CD4-positive, alpha-beta T cell (primary cell): ENCODE measurements around the gene ALPK3. TPM values are rescaled to one million over a fixed set of nuclear protein-coding genes. Genes with fewer than 3 reads are reported as not detected.

Source experiments
- ATAC-seq: fragments of 200-7000 bp; cut with Tn5 transposase; one replicate; pipeline ENCODE4 v1.10.0; 2022; ENCODE audit warnings: mild to moderate bottlenecking; ENCODE audit not compliant: poor library complexity
- CTCF ChIA-PET: fragments of 350-600 bp; sonication (Branson Sonifier 250); formaldehyde crosslinking; loops from one replicate; lab custom pipeline; 2021; ENCODE audit warnings: antibody characterized with exemption, inconsistent platforms; lab: Charles Lee
- POLR2A ChIA-PET: fragments of 350-600 bp; sonication (Branson Sonifier 250); formaldehyde crosslinking; loops from one replicate; lab custom pipeline; 2021; ENCODE audit warnings: antibody characterized with exemption, inconsistent platforms; lab: Charles Lee
- DNase-seq, 14 experiments: peaks; one replicate each; pipeline ENCODE4 v3.0.0-alpha.2; 2013 to 2020; ENCODE audit warnings: mixed read lengths in 2 of 14
- H3K27ac ChIP-seq, 2 donors: one replicate each; pipeline versions ENCODE4 v1.5.1 to v1.7.0; 2013; ENCODE audit warnings: low read length in 2 of 2, low read depth in 1 of 2, mild to moderate bottlenecking in 1 of 2
- H3K27me3 ChIP-seq, 2 experiments: 1 replicate in 1 of 2; 2 replicates in 1 of 2; pipeline versions ENCODE4 v1.6.1 to v1.7.0; 2013; ENCODE audit warnings: low read length in 2 of 2, control low read depth in 1 of 2, mild to moderate bottlenecking in 1 of 2, moderate library complexity in 1 of 2; ENCODE audit not compliant: insufficient read depth in 2 of 2, control insufficient read depth in 1 of 2
- H3K36me3 ChIP-seq: one replicate; pipeline ENCODE4 v1.6.1; 2013; ENCODE audit warnings: low read length, control low read depth; ENCODE audit not compliant: insufficient read depth
- H3K4me1 ChIP-seq: one replicate; pipeline ENCODE4 v1.6.1; 2013; ENCODE audit warnings: low read length, control low read depth; ENCODE audit not compliant: insufficient read depth
- H3K4me3 ChIP-seq: one replicate; pipeline ENCODE4 v1.5.1; 2013; ENCODE audit warnings: mild to moderate bottlenecking, low read length, moderate library complexity
- H3K9me3 ChIP-seq, 2 experiments: 1 replicate in 1 of 2; 2 replicates in 1 of 2; pipeline versions ENCODE4 v1.6.1 to v1.7.0; 2013; ENCODE audit warnings: low read length in 2 of 2, mild to moderate bottlenecking in 2 of 2, control low read depth in 1 of 2, moderate library complexity in 1 of 2; ENCODE audit not compliant: control insufficient read depth in 1 of 2, insufficient read depth in 1 of 2
- H3K27ac Mint-ChIP-seq: one replicate; pipeline ENCODE4 v1.8.0; 2020; ENCODE audit warnings: mixed read lengths
- H3K27me3 Mint-ChIP-seq: one replicate; pipeline ENCODE4 v1.8.0; 2021; ENCODE audit warnings: mixed read lengths
- H3K36me3 Mint-ChIP-seq: one replicate; pipeline ENCODE4 v1.8.0; 2021; ENCODE audit warnings: low read depth, mixed read lengths
- H3K4me1 Mint-ChIP-seq: one replicate; pipeline ENCODE4 v1.8.0; 2021; ENCODE audit warnings: low read depth, mixed read lengths
- H3K4me3 Mint-ChIP-seq: one replicate; pipeline ENCODE4 v1.8.0; 2020; ENCODE audit warnings: mild to moderate bottlenecking, mixed read lengths
- H3K9me3 Mint-ChIP-seq: one replicate; pipeline ENCODE4 v1.8.0; 2020; ENCODE audit warnings: mixed read lengths
- intact Hi-C, 2 experiments: fragments of 100-400 bp; cut with DNase I in 1 of 2; cut with micrococcal nuclease in 1 of 2; formaldehyde crosslinking; loops; one replicate each; pipeline versions ENCODE4 v1.15.1 to v1.9.0; 2023 to 2025; cut with DNase I, micrococcal nuclease
- total RNA-seq, 174 experiments: library from RNA in 2 of 174; stranded (reverse) in 2 of 174; gene quantifications; one replicate each; pipeline ENCODE4 v1.2.3 and lab custom pipeline; 2021 to 2026
- TF ChIP-seq, protein P1 (sequence below): fragments of 200-600 bp; IDR thresholded peaks from one replicate; pipeline ENCODE4 v1.8.0; 2022; ENCODE audit warnings: antibody characterized with exemption, mild to moderate bottlenecking

ALPK3 gene
- total RNA-seq, 2 experiments from 2014 or later: 0.14 TPM

GRCh38 chr15:84901540-84901939 is 84.4 kb downstream of the ALPK3 start:
- H3K9me3 Mint-ChIP-seq: no peaks in the 10 kb centered on the region
- ChIA-PET CTCF (no interaction called here), POLR2A (no interaction called here)
- H3K27ac Mint-ChIP-seq: no peak overlapping the region
- ATAC-seq (no peak), DNase-seq (no peak)
- Histone ChIP-seq H3K27me3 (no peaks in the 10 kb centered on the region), H3K9me3 (peaks cover 0 to 9% of the 10 kb centered on the region in 2 experiments), H3K4me3 (no peak overlapping the region), H3K36me3 (no peaks in the 10 kb centered on the region), H3K4me1 (no peaks in the 10 kb centered on the region), H3K27ac (no peak overlapping the region)
- TF ChIP-seq, protein P1, sequence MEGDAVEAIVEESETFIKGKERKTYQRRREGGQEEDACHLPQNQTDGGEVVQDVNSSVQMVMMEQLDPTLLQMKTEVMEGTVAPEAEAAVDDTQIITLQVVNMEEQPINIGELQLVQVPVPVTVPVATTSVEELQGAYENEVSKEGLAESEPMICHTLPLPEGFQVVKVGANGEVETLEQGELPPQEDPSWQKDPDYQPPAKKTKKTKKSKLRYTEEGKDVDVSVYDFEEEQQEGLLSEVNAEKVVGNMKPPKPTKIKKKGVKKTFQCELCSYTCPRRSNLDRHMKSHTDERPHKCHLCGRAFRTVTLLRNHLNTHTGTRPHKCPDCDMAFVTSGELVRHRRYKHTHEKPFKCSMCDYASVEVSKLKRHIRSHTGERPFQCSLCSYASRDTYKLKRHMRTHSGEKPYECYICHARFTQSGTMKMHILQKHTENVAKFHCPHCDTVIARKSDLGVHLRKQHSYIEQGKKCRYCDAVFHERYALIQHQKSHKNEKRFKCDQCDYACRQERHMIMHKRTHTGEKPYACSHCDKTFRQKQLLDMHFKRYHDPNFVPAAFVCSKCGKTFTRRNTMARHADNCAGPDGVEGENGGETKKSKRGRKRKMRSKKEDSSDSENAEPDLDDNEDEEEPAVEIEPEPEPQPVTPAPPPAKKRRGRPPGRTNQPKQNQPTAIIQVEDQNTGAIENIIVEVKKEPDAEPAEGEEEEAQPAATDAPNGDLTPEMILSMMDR: no peak
- no peaks in the 10 kb centered on the region for H3K4me1 Mint-ChIP-seq
- no peak overlapping the region for H3K4me3 Mint-ChIP-seq
- intact Hi-C loops: no loop called here
- H3K27me3 Mint-ChIP-seq: peaks cover 6% of the 10 kb centered on the region
- H3K36me3 Mint-ChIP-seq: no peaks in the 10 kb centered on the region

DNA sequence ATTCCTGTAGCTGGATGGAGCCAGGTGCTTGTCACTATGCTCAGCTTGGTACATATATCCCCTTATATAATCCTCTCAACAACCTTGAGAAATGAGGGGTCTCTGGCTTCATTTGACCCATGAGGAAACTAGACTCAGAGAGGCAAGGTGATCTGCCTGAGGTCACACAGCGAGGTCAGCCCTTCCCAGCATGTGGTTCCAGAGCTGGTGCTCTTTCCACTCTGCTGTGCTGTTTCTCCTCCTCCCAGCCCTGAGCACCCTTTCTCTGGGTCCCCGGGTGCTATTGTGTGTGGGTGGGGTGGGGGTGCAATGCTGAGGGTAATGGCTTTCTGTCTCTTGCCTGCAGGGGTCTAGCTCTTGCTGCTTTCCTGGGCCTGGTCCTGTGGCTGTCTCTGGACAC is 86.6 kb downstream of the ALPK3 start:
- no peaks in the 10 kb centered on the region for H3K4me1 ChIP-seq
- Mint-ChIP-seq H3K4me1 (no peaks in the 10 kb centered on the region), H3K36me3 (no peaks in the 10 kb centered on the region), H3K27ac (no peak overlapping the region), H3K4me3 (no peak overlapping the region), H3K9me3 (no peaks in the 10 kb centered on the region), H3K27me3 (no peaks in the 10 kb centered on the region)
- H3K27me3 ChIP-seq: no peaks in the 10 kb centered on the region
- ATAC-seq (no peak), DNase-seq (no peak)
- no peak overlapping the region for H3K27ac ChIP-seq
- intact Hi-C loops: no loop called here
- H3K4me3 ChIP-seq: no peak overlapping the region
- CTCF ChIA-PET: no interaction called here
- POLR2A ChIA-PET: no interaction called here
- TF ChIP-seq, protein P1: no peak
- peaks cover 0 to 9% of the 10 kb centered on the region in 2 experiments for H3K9me3 ChIP-seq
- no peaks in the 10 kb centered on the region for H3K36me3 ChIP-seq

DNA sequence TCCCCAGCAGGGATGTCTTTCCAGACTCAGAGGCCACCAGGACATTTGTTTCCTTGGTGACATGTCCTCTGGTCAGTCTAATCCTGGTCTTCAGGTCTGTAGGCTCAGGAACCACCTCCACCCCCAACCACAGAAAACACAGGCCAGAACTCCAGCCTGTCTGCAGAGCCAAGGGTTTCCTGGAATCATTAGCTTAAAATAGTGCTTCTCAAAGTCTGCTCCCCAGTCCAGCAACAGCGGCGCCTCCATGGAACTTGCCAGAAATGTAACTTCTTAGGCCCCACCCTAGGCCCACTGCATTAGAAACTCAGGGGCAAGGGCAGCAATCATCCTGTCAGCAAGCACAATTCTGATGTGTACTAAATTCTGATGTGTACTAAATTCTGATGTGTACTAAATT is 87.3 kb downstream of the ALPK3 start:
- intact Hi-C loops: no loop called here
- peaks cover 0 to 9% of the 10 kb centered on the region in 2 experiments for H3K9me3 ChIP-seq
- H3K27ac ChIP-seq: no peak overlapping the region
- no peaks in the 10 kb centered on the region for H3K36me3 ChIP-seq
- POLR2A ChIA-PET: no interaction called here
- H3K4me3 ChIP-seq: no peak overlapping the region
- H3K4me1 ChIP-seq: no peaks in the 10 kb centered on the region
- Mint-ChIP-seq H3K27ac (no peak overlapping the region), H3K4me3 (no peak overlapping the region), H3K4me1 (no peaks in the 10 kb centered on the region), H3K36me3 (no peaks in the 10 kb centered on the region), H3K27me3 (no peaks in the 10 kb centered on the region), H3K9me3 (no peaks in the 10 kb centered on the region)
- DNase-seq (no peak), ATAC-seq (no peak)
- H3K27me3 ChIP-seq: no peaks in the 10 kb centered on the region
- CTCF ChIA-PET: no interaction called here
- TF ChIP-seq, protein P1: no peak
